ENCODE data around the gene SLC4A2.

GRCh38 chr7:151064993-151065392 lies 5.6 kb downstream of the SLC4A2 start:
- TF ChIP-seq, protein P1, sequence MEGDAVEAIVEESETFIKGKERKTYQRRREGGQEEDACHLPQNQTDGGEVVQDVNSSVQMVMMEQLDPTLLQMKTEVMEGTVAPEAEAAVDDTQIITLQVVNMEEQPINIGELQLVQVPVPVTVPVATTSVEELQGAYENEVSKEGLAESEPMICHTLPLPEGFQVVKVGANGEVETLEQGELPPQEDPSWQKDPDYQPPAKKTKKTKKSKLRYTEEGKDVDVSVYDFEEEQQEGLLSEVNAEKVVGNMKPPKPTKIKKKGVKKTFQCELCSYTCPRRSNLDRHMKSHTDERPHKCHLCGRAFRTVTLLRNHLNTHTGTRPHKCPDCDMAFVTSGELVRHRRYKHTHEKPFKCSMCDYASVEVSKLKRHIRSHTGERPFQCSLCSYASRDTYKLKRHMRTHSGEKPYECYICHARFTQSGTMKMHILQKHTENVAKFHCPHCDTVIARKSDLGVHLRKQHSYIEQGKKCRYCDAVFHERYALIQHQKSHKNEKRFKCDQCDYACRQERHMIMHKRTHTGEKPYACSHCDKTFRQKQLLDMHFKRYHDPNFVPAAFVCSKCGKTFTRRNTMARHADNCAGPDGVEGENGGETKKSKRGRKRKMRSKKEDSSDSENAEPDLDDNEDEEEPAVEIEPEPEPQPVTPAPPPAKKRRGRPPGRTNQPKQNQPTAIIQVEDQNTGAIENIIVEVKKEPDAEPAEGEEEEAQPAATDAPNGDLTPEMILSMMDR (conservative IDR thresholded peaks at IDR 0.05 in 1 of 2, IDR thresholded peaks at IDR 0.05 in 1 of 2; ENCODE audit: extremely low read depth in 1 of 2, insufficient read depth in 1 of 2, low read depth in 1 of 2, low read length in 2 of 2), result no peak
- no peak for TF ChIP-seq EZH2 (IDR thresholded peaks at IDR 0.05; ENCODE audit: borderline replicate concordance, low read length)

Data from mammary epithelial cell (primary cell).